Spleen (tissue), 7 donors: ENCODE results near the gene MMP20.

Source experiments
- CTCF ChIP-seq, 11 experiments: fragments of 200-600 bp in 7 of 11; fragments of 450-650 bp in 4 of 11; sonication (generic) in 4 of 11; IDR thresholded peaks in 8 of 11; conservative IDR thresholded peaks in 3 of 11; 1 replicate in 7 of 11; 2 replicates in 4 of 11; pipeline versions ENCODE4 v1.4.0 to v1.8.0; 2016 to 2021; ENCODE audit warnings: antibody characterized with exemption in 11 of 11, inconsistent platforms in 4 of 11, mild to moderate bottlenecking in 1 of 11
- POLR2AphosphoS5 ChIP-seq, 3 donors: sonication (generic); formaldehyde crosslinking; IDR thresholded peaks; one replicate each; pipeline ENCODE4 v1.5.1; 2017; ENCODE audit warnings: antibody characterized with exemption in 3 of 3
- donor health status: DM: no; HTN: no; CAD: no; lungs with moderate emphysema.
- donor health status: DM: no; HTN: no; CAD: no.
- donor health status: DM: no; HTN: no; CAD: no.

GRCh38 chr11:102581066-102581465, 44.1 kb downstream of the MMP20 start:
- no peak for TF ChIP-seq POLR2AphosphoS5 (IDR thresholded peaks at IDR 0.05)
- TF ChIP-seq CTCF (IDR thresholded peaks at IDR 0.05 in 8 of 11, conservative IDR thresholded peaks at IDR 0.05 in 3 of 11), result no peak
